ENCODE results near the gene TCAIM.
"Not testable (repeated sequence)": the region's sequence is repeated elsewhere in the genome, so short reads cannot be mapped to it uniquely, and the experiment has no call there.

TCAIM gene

GRCh38 chr3:44348993-44349392 is 10.4 kb downstream of the TCAIM start:
- DNase-seq = no peak

- DNase-seq = no peak
These were observed 14.9 kb downstream of the TCAIM start for GRCh38 chr3:44353355-44353924.

- DNase-seq = no peak
These were observed 16.9 kb downstream of the TCAIM start for GRCh38 chr3:44355362-44356033.

GRCh38 chr3:44359146-44359751 is 20.7 kb downstream of the TCAIM start:
- DNase-seq = no peak

GRCh38 chr3:44363591-44363990 is 25.0 kb downstream of the TCAIM start:
- no peak for DNase-seq

- no peak for DNase-seq
These were observed 27.4 kb downstream of the TCAIM start for GRCh38 chr3:44365952-44366351.

GRCh38 chr3:44375450-44375849 is 36.9 kb downstream of the TCAIM start:
- DNase-seq = no peak

- DNase-seq = no peak
These were observed 48.8 kb downstream of the TCAIM start for GRCh38 chr3:44387404-44387803.

GRCh38 chr3:44392489-44392888 is 53.9 kb downstream of the TCAIM start:
- DNase-seq = no peak

- DNase-seq = no peak
These were observed 57.1 kb downstream of the TCAIM start for GRCh38 chr3:44395714-44396113.

- DNase-seq = no peak
These were observed 57.9 kb downstream of the TCAIM start for GRCh38 chr3:44396200-44397171.

GRCh38 chr3:44398271-44398670 is 59.7 kb downstream of the TCAIM start:
- not testable (repeated sequence) for DNase-seq

GRCh38 chr3:44398853-44399252 is 60.3 kb downstream of the TCAIM start:
- no peak for DNase-seq

- DNase-seq = no peak
These were observed 62.2 kb downstream of the TCAIM start for GRCh38 chr3:44400771-44401170.

- no peak for DNase-seq
These were observed 64.0 kb downstream of the TCAIM start for GRCh38 chr3:44402548-44402947.

- no peak for DNase-seq
These were observed 71.3 kb downstream of the TCAIM start for GRCh38 chr3:44409640-44410410.

- DNase-seq = no peak
These were observed 72.6 kb downstream of the TCAIM start for GRCh38 chr3:44411031-44411645.

- no peak for DNase-seq
These were observed 73.8 kb downstream of the TCAIM start for GRCh38 chr3:44412365-44412764.

- DNase-seq = no peak
These were observed 76.0 kb downstream of the TCAIM start for GRCh38 chr3:44414517-44415090.

GRCh38 chr3:44415421-44415820 is 76.9 kb downstream of the TCAIM start:
- DNase-seq = no peak

Data from NCI-H526 (cell line).